NCI-H1930 (cell line): ENCODE measurements around the gene NELFCD.
"Not testable (repeated sequence)": the region's sequence is repeated elsewhere in the genome, so short reads cannot be mapped to it uniquely, and the experiment has no call there.

Experiments
- DNase-seq, 2 experiments: peaks; one replicate each; lab custom pipeline; 2025; lab: John Stamatoyannopoulos, UW

NELFCD gene

GRCh38 chr20:59010321-59010994 is 29.4 kb downstream of the NELFCD start:
- DNase-seq = no peak

GRCh38 chr20:59010995-59011873 is 30.2 kb downstream of the NELFCD start:
- DNase-seq = no peak

- DNase-seq = not testable (repeated sequence)
Observed at GRCh38 chr20:59011874-59012157, 30.8 kb downstream of the NELFCD start.

GRCh38 chr20:59013031-59013951 is 32.2 kb downstream of the NELFCD start:
- no peak for DNase-seq

GRCh38 chr20:59013959-59014608 is 33.0 kb downstream of the NELFCD start:
- no peak for DNase-seq

- DNase-seq = no peak
Observed at GRCh38 chr20:59014680-59015389, 33.8 kb downstream of the NELFCD start.

DNA sequence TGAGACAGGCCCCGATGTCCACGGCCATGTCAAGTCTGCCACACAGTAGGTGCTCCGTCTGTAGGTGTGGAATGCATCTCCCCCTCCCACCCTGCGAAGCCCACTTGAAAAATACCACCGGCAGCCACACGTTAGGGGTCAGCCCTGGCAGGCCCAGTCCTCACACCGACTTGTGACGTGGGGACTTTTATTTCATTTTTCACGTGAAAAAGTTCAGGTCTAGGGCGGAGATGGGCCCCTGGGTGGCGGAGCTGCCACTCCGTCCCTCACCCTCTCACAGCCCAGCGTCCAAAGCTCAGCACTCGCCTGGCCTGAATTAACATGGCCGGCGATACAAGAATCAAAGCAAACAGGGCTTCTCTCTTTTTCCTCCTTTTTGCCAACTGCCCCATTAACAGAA is 34.4 kb downstream of the NELFCD start:
- no peak for DNase-seq

DNA sequence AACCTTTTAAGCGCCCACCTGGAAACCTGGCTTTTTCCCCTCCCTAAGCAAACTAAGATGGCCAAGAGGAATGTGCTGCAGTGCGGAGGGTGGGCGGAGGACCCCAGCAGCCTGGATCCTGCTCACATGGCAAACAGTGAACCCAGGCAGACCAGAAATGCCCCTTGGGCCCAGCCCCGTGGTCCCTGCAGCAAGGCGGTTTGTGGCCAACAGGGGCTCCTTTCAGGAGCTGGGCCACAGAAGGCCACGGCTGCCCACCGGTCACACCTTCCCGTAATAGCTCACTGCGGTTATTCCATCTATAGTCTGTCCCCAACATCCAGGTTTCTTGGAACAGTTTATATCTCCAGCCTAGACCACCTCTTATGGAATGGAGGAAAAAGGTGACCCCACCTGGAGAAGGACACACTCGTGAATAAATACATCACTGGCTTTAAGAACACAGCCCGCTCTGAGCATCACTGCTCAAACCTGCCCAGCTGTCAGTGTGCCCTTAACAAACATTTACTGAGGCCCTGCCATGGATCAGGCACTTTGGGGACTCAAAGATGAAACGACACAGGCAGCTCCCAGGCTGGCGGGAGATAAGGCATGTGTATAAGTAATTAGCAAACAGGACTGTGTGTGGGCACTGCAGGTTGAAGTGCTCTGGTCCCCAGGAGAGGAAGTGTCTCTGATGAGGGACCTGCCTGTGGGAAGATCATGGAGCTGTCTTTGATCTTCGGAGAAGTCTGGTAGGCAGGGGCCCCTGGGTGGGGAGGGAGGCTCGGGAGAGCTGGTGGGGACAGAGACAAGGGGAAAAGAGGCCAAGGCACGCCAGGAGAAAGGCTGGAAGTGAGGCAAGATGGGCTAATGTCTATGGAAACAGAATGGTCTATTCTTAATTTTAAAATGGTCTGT is 35.0 kb downstream of the NELFCD start:
- no peak for DNase-seq

GRCh38 chr20:59016795-59017492 is 35.9 kb downstream of the NELFCD start:
- DNase-seq = no peak

DNA sequence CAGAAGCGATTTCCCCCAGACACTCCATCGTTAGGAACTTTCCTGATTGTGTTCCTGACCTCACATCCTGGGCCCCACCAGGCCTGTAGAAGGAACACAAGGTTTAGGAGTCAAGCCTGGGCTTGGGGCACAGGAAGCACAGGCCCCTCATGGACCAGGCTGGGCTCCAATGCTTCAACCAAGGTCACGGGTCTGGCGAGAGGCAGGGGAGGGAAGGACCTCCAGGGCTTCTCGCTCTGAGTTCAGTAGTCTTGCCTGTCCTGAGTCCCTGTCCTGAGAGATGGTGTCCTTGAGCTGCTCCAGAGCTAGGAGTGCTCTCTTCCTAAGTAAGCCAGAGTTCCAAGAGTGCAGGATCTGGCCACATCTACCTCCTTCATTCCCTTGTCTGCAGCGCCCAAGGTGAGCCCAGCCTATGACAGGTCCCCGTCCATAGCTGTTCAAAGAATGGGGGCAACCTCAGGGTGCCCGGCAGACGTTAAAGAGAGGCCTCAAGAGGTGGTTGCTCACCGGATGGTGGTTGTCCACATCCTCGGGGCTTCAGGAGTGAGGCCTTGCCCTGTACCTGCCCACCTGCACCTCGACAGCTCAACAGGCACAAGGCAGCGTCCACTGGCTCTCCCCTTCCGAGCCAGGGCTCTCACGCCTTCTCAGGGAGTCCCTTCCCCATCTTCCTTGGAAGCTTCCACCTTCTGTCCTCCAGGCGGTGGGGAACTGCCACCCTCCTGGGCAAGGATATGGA is 36.6 kb downstream of the NELFCD start:
- no peak for DNase-seq

DNA sequence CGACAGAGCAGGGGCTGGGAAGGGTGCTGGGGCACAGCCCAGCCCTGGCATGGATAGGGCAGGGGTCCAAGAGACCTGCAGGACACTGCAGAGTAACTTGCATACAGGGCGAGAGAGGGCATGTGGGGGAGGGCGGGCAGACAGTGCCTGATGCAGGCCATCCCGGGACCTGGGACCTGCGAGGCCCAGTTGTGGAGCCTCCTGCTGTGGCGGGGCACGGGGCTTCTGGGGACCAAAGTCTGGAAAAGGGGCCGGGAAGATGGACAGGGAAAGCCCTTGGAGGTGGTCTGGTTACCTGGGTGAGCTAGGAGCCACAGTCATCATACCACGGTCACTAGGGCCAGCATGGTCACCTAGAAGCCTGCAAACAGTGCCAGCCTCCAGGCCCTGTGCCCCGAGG is 37.8 kb downstream of the NELFCD start:
- no peak for DNase-seq

DNA sequence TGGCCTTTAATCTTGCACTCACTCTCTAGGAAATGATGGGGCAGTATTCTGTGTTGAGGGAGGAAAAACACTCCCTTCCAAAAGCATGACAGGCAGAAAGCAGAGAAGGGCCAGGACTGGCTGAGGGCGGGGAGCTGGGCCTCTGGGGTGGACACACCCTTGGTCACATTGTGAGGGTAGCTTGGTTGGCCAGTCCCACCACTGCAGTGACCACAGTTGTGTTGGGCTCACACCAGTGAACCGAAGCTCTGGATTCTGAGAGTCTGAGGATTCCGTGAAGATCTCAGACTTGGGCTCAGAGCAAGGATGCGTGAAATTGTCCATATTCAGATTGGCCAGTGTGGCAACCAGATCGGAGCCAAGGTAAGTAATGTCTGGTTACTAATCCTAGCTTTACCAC is 38.2 kb downstream of the NELFCD start, which contains the start of gene TUBB1:
TSS of gene TUBB1 (plus strand) at position 213 of the 400 bp plus-strand sequence. CDS start at position 307, 94 bp downstream.
- DNase-seq = no peak

- no peak for DNase-seq
Observed at GRCh38 chr20:59020938-59021551, 40.0 kb downstream of the NELFCD start.

GRCh38 chr20:59022754-59023153 is 41.7 kb downstream of the NELFCD start:
- DNase-seq = no peak

DNA sequence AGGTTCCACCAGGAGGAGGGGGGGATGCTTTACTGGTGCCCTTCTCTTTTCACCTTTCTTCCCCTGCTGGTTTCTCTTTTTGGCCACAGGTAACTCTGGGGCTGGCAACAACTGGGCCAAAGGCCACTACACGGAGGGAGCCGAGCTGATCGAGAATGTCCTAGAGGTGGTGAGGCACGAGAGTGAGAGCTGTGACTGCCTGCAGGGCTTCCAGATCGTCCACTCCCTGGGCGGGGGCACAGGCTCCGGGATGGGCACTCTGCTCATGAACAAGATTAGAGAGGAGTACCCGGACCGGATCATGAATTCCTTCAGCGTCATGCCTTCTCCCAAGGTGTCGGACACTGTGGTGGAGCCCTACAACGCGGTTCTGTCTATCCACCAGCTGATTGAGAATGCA is 42.6 kb downstream of the NELFCD start:
- DNase-seq = no peak

DNA sequence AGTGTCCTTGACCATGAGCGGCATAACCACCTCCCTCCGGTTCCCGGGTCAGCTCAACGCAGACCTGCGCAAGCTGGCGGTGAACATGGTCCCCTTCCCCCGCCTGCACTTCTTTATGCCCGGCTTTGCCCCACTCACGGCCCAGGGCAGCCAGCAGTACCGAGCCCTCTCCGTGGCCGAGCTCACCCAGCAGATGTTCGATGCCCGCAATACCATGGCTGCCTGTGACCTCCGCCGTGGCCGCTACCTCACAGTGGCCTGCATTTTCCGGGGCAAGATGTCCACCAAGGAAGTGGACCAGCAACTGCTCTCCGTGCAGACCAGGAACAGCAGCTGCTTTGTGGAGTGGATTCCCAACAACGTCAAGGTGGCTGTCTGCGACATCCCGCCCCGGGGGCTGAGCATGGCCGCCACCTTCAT is 43.1 kb downstream of the NELFCD start:
- DNase-seq = no peak

DNA sequence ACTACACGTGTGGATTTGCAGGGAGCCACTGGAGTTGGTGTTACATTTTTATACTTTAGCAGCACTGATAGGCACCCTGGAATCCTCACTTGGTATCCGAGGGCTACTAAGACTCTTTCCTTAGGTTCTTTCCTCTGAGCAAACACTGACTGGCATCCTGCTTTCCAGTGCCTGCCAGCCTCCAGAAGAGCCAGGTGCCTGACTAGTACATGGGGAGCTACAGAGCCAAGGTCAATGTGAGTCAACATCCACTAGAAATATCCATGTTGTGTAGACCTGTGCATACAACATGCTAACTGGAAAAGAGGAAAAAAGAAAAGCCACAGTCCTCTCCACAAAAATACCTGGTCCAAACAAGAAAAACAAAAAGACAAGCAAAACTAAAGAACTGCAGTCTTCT is 44.0 kb downstream of the NELFCD start:
- no peak for DNase-seq

- DNase-seq = no peak
Observed at GRCh38 chr20:59025511-59025910, 44.5 kb downstream of the NELFCD start.
